SK-N-DZ (cell line): ENCODE results near the gene ESD.

ENCODE experiments used
- DNase-seq: peaks from one replicate; pipeline ENCODE4 v3.0.0-alpha.2; 2015; ENCODE audit warnings: low spot score

ESD gene

GRCh38 chr13:46747031-46747820, 49.7 kb downstream of the ESD start:
- DNase-seq: no peak

GRCh38 chr13:46745706-46746105, 51.3 kb downstream of the ESD start:
- no peak for DNase-seq

GRCh38 chr13:46745062-46745461, 51.9 kb downstream of the ESD start:
- no peak for DNase-seq

- no peak for DNase-seq
These were observed 53.8 kb downstream of the ESD start for GRCh38 chr13:46743191-46743590.

GRCh38 chr13:46739447-46740098, 57.4 kb downstream of the ESD start:
- no peak for DNase-seq

- DNase-seq: no peak
These were observed 58.2 kb downstream of the ESD start for GRCh38 chr13:46738766-46739165.

- DNase-seq: no peak
These were observed 58.9 kb downstream of the ESD start for GRCh38 chr13:46738055-46738454.

- no peak for DNase-seq
These were observed 60.2 kb downstream of the ESD start for GRCh38 chr13:46736541-46737310.

- peak; percentile 55 for DNase-seq
These were observed 61.5 kb downstream of the ESD start for GRCh38 chr13:46735425-46735824.

GRCh38 chr13:46731535-46731934, 65.4 kb downstream of the ESD start:
- DNase-seq: no peak

- no peak for DNase-seq
These were observed 68.2 kb downstream of the ESD start for GRCh38 chr13:46728777-46729176.

- DNase-seq: no peak
These were observed 70.6 kb downstream of the ESD start for GRCh38 chr13:46726347-46726746.
